ENCODE measurements around the gene CHST8. TPM values are rescaled to one million over a fixed set of nuclear protein-coding genes. Genes with fewer than 3 reads are reported as not detected.

Gene CHST8
- total RNA-seq, 1 experiment from 2014 or later: not detected

- CTCF ChIA-PET: no interaction called here
- no peak for DNase-seq
- POLR2A ChIA-PET: no interaction called here
- no TSS peak for BruUV-seq (replicated peaks)
- H3K4me3 ChIP-seq (ENCODE audit: low read depth, low read length): no peak overlapping the region
- no peaks in the 10 kb centered on the region for H3K4me1 Mint-ChIP-seq (ENCODE audit: low read depth, unreplicated experiment)
- no peaks in the 10 kb centered on the region for H3K4me1 ChIP-seq
- no peak overlapping the region for H3K27ac Mint-ChIP-seq (ENCODE audit: unreplicated experiment)
- no peak for TF ChIP-seq CTCF (IDR thresholded peaks at IDR 0.05; ENCODE audit: insufficient read depth in 1 of 2, low read depth in 1 of 2, low read length in 1 of 2, severe bottlenecking in 1 of 2, unreplicated experiment in 1 of 2)
- no peaks in the 10 kb centered on the region for H3K9me3 ChIP-seq
- no peaks in the 10 kb centered on the region for H3K36me3 Mint-ChIP-seq (ENCODE audit: insufficient read depth, unreplicated experiment)
- H3K9me3 Mint-ChIP-seq (ENCODE audit: unreplicated experiment): no peaks in the 10 kb centered on the region
- H3K36me3 ChIP-seq (ENCODE audit: control insufficient read depth, insufficient read depth, low read length): no peaks in the 10 kb centered on the region
- intact Hi-C loops (cut with micrococcal nuclease; ENCODE audit: unreplicated experiment): no loop called here
- H3K4me3 Mint-ChIP-seq (ENCODE audit: unreplicated experiment): no peak overlapping the region
- no peaks in the 10 kb centered on the region; the same call in none of the 2 replicates for H3K27me3 ChIP-seq (replicated peaks; ENCODE audit: control insufficient read depth, insufficient read depth, low read length)
- peaks cover 29% of the 10 kb centered on the region for H3K27me3 Mint-ChIP-seq (ENCODE audit: insufficient read depth, unreplicated experiment)
These were observed 44.2 kb downstream of the CHST8 start for GRCh38 chr19:33665776-33666595.

GRCh38 chr19:33667141-33667650 lies 45.4 kb downstream of the CHST8 start:
- H3K36me3 ChIP-seq (ENCODE audit: control insufficient read depth, insufficient read depth, low read length): no peaks in the 10 kb centered on the region
- no peaks in the 10 kb centered on the region for H3K4me1 ChIP-seq
- intact Hi-C loops (cut with micrococcal nuclease; ENCODE audit: unreplicated experiment): no loop called here
- no peaks in the 10 kb centered on the region for H3K4me1 Mint-ChIP-seq (ENCODE audit: low read depth, unreplicated experiment)
- BruUV-seq (replicated peaks): no TSS peak
- POLR2A ChIA-PET: no interaction called here
- no peak for TF ChIP-seq CTCF (IDR thresholded peaks at IDR 0.05; ENCODE audit: insufficient read depth in 1 of 2, low read depth in 1 of 2, low read length in 1 of 2, severe bottlenecking in 1 of 2, unreplicated experiment in 1 of 2)
- no peaks in the 10 kb centered on the region for H3K36me3 Mint-ChIP-seq (ENCODE audit: insufficient read depth, unreplicated experiment)
- H3K4me3 ChIP-seq (ENCODE audit: low read depth, low read length): no peak overlapping the region
- peaks cover 34% of the 10 kb centered on the region for H3K27me3 Mint-ChIP-seq (ENCODE audit: insufficient read depth, unreplicated experiment)
- CTCF ChIA-PET: no interaction called here
- H3K9me3 Mint-ChIP-seq (ENCODE audit: unreplicated experiment): no peaks in the 10 kb centered on the region
- H3K9me3 ChIP-seq: no peaks in the 10 kb centered on the region
- H3K27me3 ChIP-seq (replicated peaks; ENCODE audit: control insufficient read depth, insufficient read depth, low read length): no peaks in the 10 kb centered on the region; the same call in none of the 2 replicates
- no peak overlapping the region for H3K4me3 Mint-ChIP-seq (ENCODE audit: unreplicated experiment)
- H3K27ac Mint-ChIP-seq (ENCODE audit: unreplicated experiment): no peak overlapping the region
- no peak for DNase-seq

GRCh38 chr19:33667881-33668280 lies 46.1 kb downstream of the CHST8 start:
- H3K36me3 ChIP-seq (ENCODE audit: control insufficient read depth, insufficient read depth, low read length): no peaks in the 10 kb centered on the region
- no peaks in the 10 kb centered on the region for H3K9me3 ChIP-seq
- Mint-ChIP-seq H3K4me3 (ENCODE audit: unreplicated experiment) (no peak overlapping the region), H3K27me3 (ENCODE audit: insufficient read depth, unreplicated experiment) (peaks cover 38% of the 10 kb centered on the region), H3K4me1 (ENCODE audit: low read depth, unreplicated experiment) (no peaks in the 10 kb centered on the region), H3K27ac (ENCODE audit: unreplicated experiment) (no peak overlapping the region), H3K36me3 (ENCODE audit: insufficient read depth, unreplicated experiment) (no peaks in the 10 kb centered on the region), H3K9me3 (ENCODE audit: unreplicated experiment) (no peaks in the 10 kb centered on the region)
- no peaks in the 10 kb centered on the region for H3K4me1 ChIP-seq
- DNase-seq: no peak
- no TSS peak for BruUV-seq (replicated peaks)
- no peak for TF ChIP-seq CTCF (IDR thresholded peaks at IDR 0.05; ENCODE audit: insufficient read depth in 1 of 2, low read depth in 1 of 2, low read length in 1 of 2, severe bottlenecking in 1 of 2, unreplicated experiment in 1 of 2)
- CTCF ChIA-PET: no interaction called here
- intact Hi-C loops (cut with micrococcal nuclease; ENCODE audit: unreplicated experiment): no loop called here
- POLR2A ChIA-PET: no interaction called here
- no peaks in the 10 kb centered on the region; the same call in none of the 2 replicates for H3K27me3 ChIP-seq (replicated peaks; ENCODE audit: control insufficient read depth, insufficient read depth, low read length)
- no peak overlapping the region for H3K4me3 ChIP-seq (ENCODE audit: low read depth, low read length)

All from Caco-2 (cell line).